Cardiac fibroblast (primary cell): ENCODE measurements around the gene CACNB4.

ENCODE experiments used
- DNase-seq, 2 donors: peaks; one replicate each; pipeline versions ENCODE4 v3.0.0 to v3.0.0-alpha.2; 2010; ENCODE audit warnings: low read depth in 2 of 2
- H3K4me3 ChIP-seq, 2 donors: replicated peaks in 1 of 2; 1 replicate in 1 of 2; 2 replicates in 1 of 2; pipeline ENCODE4 v1.5.1; 2011; ENCODE audit warnings: low read depth in 2 of 2, low read length in 2 of 2, mild to moderate bottlenecking in 2 of 2, moderate library complexity in 1 of 2
- TF ChIP-seq, protein P1 (sequence below): IDR thresholded peaks from one replicate; pipeline ENCODE4 v1.5.1; 2011; ENCODE audit warnings: low read depth, mild to moderate bottlenecking, low read length, inconsistent platforms

Gene CACNB4

DNA sequence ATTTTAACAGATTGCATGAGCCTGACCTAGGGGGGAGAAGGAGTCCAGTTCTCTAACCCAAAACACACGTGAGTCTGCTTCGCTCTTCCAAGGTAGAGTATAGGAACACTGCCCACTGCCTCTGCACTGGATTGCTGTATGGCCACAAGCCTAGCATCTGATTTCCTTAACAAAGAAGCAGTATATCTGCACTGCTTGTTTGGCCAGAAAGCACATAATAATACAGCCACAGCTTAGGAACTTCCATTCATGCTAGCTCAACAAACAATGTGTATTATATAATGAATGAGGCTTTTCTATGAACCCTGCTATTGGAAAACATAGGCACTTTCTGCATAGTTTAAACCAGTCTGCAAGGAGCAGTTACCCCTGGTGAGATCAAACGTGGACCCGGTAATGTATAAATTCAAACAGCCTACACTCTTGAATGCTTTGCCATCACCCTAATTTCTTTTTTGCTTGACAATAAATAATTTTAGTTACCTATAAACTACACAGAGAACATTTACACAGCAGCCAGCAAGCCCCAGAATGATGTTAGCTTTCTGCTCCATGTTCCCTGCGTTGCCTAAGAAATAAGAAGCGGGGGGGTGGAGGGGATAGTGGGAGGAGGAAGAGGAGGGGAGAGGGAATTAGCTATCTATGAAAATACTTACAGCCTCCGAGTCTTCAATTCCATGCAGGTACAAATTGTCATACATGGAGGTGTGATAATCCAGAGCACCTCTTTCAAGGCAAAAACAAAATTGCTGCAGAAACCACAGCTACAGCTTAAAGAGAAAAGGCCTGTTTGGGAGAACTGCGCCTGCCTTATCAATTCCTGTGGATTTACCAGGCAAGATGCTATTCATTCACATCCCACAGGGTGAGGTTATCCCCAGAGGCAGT is 125.6 kb downstream of the CACNB4 start:
- DNase-seq = no peak
- H3K4me3 ChIP-seq = no peak overlapping the region
- TF ChIP-seq, protein P1, sequence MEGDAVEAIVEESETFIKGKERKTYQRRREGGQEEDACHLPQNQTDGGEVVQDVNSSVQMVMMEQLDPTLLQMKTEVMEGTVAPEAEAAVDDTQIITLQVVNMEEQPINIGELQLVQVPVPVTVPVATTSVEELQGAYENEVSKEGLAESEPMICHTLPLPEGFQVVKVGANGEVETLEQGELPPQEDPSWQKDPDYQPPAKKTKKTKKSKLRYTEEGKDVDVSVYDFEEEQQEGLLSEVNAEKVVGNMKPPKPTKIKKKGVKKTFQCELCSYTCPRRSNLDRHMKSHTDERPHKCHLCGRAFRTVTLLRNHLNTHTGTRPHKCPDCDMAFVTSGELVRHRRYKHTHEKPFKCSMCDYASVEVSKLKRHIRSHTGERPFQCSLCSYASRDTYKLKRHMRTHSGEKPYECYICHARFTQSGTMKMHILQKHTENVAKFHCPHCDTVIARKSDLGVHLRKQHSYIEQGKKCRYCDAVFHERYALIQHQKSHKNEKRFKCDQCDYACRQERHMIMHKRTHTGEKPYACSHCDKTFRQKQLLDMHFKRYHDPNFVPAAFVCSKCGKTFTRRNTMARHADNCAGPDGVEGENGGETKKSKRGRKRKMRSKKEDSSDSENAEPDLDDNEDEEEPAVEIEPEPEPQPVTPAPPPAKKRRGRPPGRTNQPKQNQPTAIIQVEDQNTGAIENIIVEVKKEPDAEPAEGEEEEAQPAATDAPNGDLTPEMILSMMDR = no peak

DNA sequence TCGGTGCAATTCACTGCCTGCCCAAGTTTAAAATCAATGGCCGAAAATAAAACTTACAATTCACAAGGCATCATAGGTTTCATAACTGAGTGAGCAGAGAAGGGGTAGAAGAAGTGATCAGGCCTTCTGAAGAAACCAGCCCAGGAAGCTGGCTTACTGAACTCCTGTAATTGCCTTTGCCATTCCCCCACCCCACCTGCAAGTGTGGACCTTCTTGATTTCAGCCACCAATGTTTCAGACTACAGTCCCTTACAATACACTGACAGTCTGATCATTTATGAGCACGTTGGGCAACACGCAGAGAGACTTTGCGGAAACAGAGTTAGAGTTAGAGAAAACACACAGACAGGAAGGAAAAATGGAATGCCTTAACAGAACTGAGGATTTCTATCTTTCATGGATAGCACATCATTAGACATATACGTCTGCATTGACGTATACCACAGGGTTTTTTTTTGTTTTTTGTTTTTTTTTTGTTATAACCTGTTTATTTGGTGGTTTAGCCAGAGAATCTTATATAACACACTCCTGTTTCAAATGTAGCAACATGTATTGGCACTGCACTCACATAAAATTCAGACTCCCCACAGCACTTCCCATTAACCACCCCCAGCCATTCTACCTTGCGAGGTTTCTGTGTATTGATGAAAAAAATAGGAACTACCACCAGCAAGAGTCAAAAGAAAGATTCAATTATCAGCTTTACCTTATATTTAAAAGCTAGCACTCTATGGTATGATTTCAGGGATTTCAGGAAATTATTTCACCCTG is 126.4 kb downstream of the CACNB4 start:
- DNase-seq = no peak
- H3K4me3 ChIP-seq = no peak overlapping the region
- TF ChIP-seq, protein P1 = no peak

DNA sequence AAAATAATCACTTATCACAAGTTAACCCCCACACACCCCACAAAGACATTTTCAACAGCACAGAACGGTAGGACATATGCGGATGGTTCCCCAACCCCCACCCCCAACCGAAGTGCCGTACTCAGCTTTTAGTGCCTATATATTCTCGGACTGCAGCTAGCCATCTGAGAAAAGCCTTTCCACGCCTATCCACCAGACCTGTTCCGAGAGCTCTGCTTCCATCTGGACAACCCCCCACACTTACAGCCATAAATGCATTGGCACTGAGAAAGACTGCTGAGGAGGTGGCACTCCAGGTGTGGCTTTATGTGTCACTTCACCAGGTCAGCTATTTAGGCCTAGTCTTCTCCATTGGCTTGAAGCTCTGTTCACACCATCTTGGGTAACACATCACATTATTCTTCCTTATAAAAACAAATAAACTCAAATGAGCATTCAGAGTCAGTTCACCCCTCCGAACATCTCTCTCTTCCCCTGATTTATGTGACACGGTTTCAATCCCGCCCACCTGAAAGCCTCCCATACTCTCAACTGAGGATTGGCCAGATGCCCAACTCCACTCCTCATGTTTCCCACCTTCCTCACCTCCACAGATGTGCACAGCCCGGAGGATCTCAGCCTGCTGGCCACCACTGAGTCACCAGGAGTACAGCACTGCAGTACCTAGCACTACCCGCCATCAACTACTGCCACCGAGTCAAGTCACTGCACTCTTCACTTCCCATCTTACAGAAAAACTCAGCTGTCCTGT is 127.4 kb downstream of the CACNB4 start:
- no peak for DNase-seq
- TF ChIP-seq, protein P1 = no peak
- no peak overlapping the region for H3K4me3 ChIP-seq

DNA sequence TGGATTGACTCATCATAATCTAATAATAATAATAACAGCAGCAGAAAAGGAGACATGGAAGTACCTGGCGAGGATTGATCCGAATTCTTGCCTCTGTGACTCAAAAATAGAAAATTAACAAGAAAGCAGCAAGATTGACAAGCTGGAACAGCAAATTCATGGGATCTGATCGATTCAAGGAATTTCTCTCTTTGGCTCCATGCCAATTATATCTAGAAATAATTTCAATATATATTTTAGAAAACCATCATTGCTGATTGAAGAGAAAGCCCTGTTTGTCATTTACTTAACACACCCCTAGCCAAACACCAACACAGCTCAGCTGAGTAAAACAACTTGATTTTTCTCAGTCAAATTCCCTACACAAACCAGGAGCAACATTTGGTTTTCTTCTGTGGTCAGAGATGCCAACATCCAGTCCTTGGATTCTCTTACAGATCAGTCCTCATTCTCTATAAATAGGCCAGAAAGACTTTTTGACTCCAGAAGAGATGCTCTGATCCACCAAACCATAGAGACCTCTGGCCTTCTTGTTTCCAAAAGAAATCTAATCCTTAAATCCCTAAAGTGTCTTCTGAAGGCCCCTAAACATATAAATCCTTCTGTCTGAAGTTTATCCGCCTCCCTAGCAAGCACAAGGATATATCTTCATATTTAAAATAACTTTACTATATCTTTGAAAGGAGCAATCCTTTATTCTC is 129.9 kb downstream of the CACNB4 start:
- TF ChIP-seq, protein P1 = no peak
- H3K4me3 ChIP-seq = no peak overlapping the region
- no peak for DNase-seq

DNA sequence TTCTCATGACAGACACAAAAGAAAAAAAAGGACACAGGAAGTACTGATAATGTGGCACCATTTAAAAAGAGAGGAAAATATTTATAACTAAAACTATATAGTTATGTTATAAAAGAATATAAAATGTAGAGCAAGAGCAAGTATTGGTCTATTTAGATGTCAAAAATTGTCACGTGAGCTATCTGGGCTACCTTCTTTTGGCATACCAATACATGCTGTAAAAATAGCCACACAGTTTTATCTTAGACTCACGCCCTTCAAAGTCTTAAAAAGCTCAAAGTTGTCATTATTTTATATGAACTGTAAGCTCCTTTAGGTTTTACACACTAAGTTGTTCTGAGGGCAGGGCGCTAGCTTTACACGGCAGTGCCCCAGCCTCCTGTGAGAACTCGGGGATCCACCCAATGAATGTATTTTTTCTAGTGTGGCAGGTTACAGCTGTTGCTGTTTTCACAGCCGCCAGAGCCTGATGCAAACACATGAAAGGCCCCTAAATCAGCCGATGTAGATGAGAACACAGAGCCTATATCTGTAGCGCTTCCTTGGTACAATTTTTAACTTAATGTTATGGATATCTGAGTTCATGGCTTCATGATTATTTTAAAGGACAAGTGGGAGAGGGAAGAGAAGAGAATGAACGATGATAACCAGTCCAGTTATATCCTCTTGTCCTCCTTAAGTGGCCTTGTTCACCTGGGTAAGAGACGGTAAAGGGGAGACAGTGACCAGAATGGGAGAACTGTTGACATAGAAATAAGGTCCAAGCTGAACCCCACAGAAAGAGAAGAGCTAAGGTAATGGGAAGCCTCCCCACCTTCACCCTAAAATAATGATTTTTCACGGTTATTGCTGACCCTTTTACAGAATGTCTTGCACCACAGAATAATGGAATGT is 130.8 kb downstream of the CACNB4 start:
- DNase-seq = no peak
- TF ChIP-seq, protein P1 = no peak
- no peak overlapping the region for H3K4me3 ChIP-seq
